Ascending aorta (tissue), 2 donors: ENCODE results near the gene ZNF280B. TPM values are rescaled to one million over a fixed set of nuclear protein-coding genes. Genes with fewer than 3 reads are reported as not detected.

Experiments used
- DNase-seq, 2 donors: peaks; one replicate each; pipeline ENCODE4 v3.0.0-alpha.2; 2019; ENCODE audit warnings: low spot score in 2 of 2
- H3K27ac ChIP-seq, 2 donors: fragments of 200-600 bp; sonication (generic); one replicate each; pipeline ENCODE4 v1.5.1; 2016 to 2017; ENCODE audit warnings: mild to moderate bottlenecking in 1 of 2
- H3K27me3 ChIP-seq: fragments of 200-600 bp; sonication (generic); one replicate; pipeline ENCODE4 v1.5.1; 2017
- H3K36me3 ChIP-seq, 2 donors: fragments of 200-600 bp; sonication (generic); one replicate each; pipeline ENCODE4 v1.5.1; 2016
- H3K4me1 ChIP-seq, 2 donors: fragments of 200-600 bp; sonication (generic); one replicate each; pipeline ENCODE4 v1.5.1; 2016 to 2017; ENCODE audit warnings: mild to moderate bottlenecking in 1 of 2
- H3K4me3 ChIP-seq, 2 donors: fragments of 200-600 bp; sonication (generic); one replicate each; pipeline ENCODE4 v1.5.1; 2016 to 2017; ENCODE audit warnings: mild to moderate bottlenecking in 1 of 2
- H3K9me3 ChIP-seq, 2 donors: fragments of 200-600 bp; sonication (generic); one replicate each; pipeline ENCODE4 v1.5.1; 2016
- CTCF ChIP-seq, 3 experiments: fragments of 200-600 bp in 2 of 3; fragments of 450-650 bp in 1 of 3; sonication (generic) in 2 of 3; IDR thresholded peaks; one replicate each; pipeline ENCODE4 v1.5.1; 2016 to 2019; ENCODE audit warnings: antibody characterized with exemption in 3 of 3, mild to moderate bottlenecking in 1 of 3, moderate library complexity in 1 of 3
- intact Hi-C: fragments of 100-400 bp; cut with DNase I; formaldehyde crosslinking; loops from one replicate; pipeline ENCODE4 v1.15.1; 2023
- total RNA-seq: library from RNA; depleted of rRNA; stranded (reverse); fragments of >200 nt; gene quantifications from one replicate; pipeline ENCODE4 v1.1.0, GENCODE V29; 2016

The ZNF280B gene
- total RNA-seq, 1 donor from 2014 or later, result not detected

GRCh38 chr22:22526125-22526912, 17.8 kb upstream of the ZNF280B start:
- intact Hi-C loops, result no loop called here
- TF ChIP-seq CTCF (IDR thresholded peaks at IDR 0.05), result no peak
- no peaks in the 10 kb centered on the region for H3K27me3 ChIP-seq

GRCh38 chr22:22523494-22523893, 15.0 kb upstream of the ZNF280B start:
- no peak for DNase-seq

More at GRCh38 chr22:22526125-22526912, 17.8 kb upstream of the ZNF280B start:
- Histone ChIP-seq H3K27ac (no peak overlapping the region), H3K9me3 (no peaks in the 10 kb centered on the region), H3K36me3 (no peaks in the 10 kb centered on the region), H3K4me1 (no peaks in the 10 kb centered on the region), H3K4me3 (no peak overlapping the region)
- DNase-seq, result no peak

GRCh38 chr22:22521631-22522030, 13.1 kb upstream of the ZNF280B start:
- Histone ChIP-seq H3K4me3 (no peak overlapping the region), H3K36me3 (no peaks in the 10 kb centered on the region), H3K9me3 (no peaks in the 10 kb centered on the region), H3K27ac (no peak overlapping the region), H3K4me1 (no peaks in the 10 kb centered on the region), H3K27me3 (no peaks in the 10 kb centered on the region)
- intact Hi-C loops, result no loop called here
- no peak for DNase-seq
- TF ChIP-seq CTCF (IDR thresholded peaks at IDR 0.05), result no peak

More at GRCh38 chr22:22523494-22523893, 15.0 kb upstream of the ZNF280B start:
- Histone ChIP-seq H3K36me3 (no peaks in the 10 kb centered on the region), H3K4me3 (no peak overlapping the region), H3K27me3 (no peaks in the 10 kb centered on the region), H3K27ac (no peak overlapping the region), H3K4me1 (no peaks in the 10 kb centered on the region), H3K9me3 (no peaks in the 10 kb centered on the region)
- TF ChIP-seq CTCF (IDR thresholded peaks at IDR 0.05), result no peak
- intact Hi-C loops, result no loop called here

GRCh38 chr22:22520667-22521602, 12.4 kb upstream of the ZNF280B start:
- TF ChIP-seq CTCF (IDR thresholded peaks at IDR 0.05), result no peak
- no peaks in the 10 kb centered on the region for H3K27me3 ChIP-seq
- no peaks in the 10 kb centered on the region for H3K4me1 ChIP-seq
- intact Hi-C loops, result no loop called here
- no peak overlapping the region for H3K27ac ChIP-seq
- H3K9me3 ChIP-seq, result no peaks in the 10 kb centered on the region
- H3K4me3 ChIP-seq, result no peak overlapping the region
- DNase-seq, result no peak
- H3K36me3 ChIP-seq, result no peaks in the 10 kb centered on the region

- H3K4me1 ChIP-seq, result no peaks in the 10 kb centered on the region
- TF ChIP-seq CTCF (IDR thresholded peaks at IDR 0.05), result no peak
- H3K9me3 ChIP-seq, result no peaks in the 10 kb centered on the region
- H3K27ac ChIP-seq, result no peak within 1 kb of the TSS
- DNase-seq, result no peak
- intact Hi-C loops, result no loop called here
- H3K27me3 ChIP-seq, result no peaks in the 10 kb centered on the region
- H3K36me3 ChIP-seq, result no peaks in the 10 kb centered on the region
- no peak within 1 kb of the TSS for H3K4me3 ChIP-seq
Measured at GRCh38 chr22:22520020-22520656, 11.6 kb upstream of the ZNF280B start, which contains the start of gene ZNF280A. TSS of gene ZNF280A (minus strand) at chr22:22520270. CDS start at chr22:22515630, 4,640 bp downstream.
